GM12874 (cell line): ENCODE data around the gene DUSP8.

Experiments
- TF ChIP-seq, protein P1 (sequence below): IDR thresholded peaks from 2 replicates; pipeline ENCODE4 v1.5.1; 2011; ENCODE audit warnings: low read depth, mild to moderate bottlenecking, control low read depth, low read length, moderate library complexity; ENCODE audit not compliant: insufficient read depth

Gene DUSP8

DNA sequence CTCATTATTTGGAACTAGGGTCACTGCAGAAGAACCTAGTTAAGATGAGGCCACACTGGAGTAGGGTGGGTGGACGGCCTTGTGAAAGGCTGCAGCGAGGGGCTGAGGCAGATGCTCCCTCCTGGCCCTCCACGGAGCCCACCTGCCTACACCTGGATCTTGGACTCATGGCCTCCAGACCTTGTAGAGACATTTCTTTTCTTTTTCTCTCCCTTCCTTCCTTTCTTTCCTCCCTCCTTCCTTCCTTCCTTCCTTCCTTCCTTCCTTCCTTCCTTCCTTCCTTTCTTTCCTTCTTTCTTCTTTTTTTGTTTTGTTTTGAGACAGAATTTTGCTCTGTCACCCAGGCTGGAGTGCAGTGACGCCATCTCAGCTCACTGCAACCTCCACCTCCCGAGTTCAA, 26.6 kb downstream of the DUSP8 start:
- TF ChIP-seq, protein P1, sequence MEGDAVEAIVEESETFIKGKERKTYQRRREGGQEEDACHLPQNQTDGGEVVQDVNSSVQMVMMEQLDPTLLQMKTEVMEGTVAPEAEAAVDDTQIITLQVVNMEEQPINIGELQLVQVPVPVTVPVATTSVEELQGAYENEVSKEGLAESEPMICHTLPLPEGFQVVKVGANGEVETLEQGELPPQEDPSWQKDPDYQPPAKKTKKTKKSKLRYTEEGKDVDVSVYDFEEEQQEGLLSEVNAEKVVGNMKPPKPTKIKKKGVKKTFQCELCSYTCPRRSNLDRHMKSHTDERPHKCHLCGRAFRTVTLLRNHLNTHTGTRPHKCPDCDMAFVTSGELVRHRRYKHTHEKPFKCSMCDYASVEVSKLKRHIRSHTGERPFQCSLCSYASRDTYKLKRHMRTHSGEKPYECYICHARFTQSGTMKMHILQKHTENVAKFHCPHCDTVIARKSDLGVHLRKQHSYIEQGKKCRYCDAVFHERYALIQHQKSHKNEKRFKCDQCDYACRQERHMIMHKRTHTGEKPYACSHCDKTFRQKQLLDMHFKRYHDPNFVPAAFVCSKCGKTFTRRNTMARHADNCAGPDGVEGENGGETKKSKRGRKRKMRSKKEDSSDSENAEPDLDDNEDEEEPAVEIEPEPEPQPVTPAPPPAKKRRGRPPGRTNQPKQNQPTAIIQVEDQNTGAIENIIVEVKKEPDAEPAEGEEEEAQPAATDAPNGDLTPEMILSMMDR: no peak

- TF ChIP-seq, protein P1: no peak
Measured at GRCh38 chr11:1544536-1544935, 27.5 kb downstream of the DUSP8 start.

- TF ChIP-seq, protein P1: no peak
Measured at GRCh38 chr11:1543606-1544263, 28.3 kb downstream of the DUSP8 start.

DNA sequence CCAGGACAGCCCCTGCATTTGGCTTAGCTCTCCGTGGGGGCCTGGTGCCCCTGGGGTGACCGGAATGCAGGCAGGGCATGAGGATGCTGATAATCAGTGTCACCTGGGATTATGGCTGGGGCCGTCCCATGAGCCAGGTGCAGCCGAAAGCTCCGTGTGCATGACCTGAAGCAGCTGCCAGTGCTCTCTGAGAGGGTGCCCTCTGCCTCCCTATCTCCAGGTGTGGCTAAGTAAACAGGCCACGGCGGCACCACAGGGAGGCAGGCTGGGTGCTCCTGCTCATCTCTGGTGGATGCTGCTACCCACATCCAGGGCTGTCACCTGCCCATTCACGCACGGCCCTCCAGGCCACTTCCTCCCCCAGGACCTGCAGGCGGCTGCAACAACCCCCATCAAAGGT, 29.8 kb downstream of the DUSP8 start:
- TF ChIP-seq, protein P1: no peak

DNA sequence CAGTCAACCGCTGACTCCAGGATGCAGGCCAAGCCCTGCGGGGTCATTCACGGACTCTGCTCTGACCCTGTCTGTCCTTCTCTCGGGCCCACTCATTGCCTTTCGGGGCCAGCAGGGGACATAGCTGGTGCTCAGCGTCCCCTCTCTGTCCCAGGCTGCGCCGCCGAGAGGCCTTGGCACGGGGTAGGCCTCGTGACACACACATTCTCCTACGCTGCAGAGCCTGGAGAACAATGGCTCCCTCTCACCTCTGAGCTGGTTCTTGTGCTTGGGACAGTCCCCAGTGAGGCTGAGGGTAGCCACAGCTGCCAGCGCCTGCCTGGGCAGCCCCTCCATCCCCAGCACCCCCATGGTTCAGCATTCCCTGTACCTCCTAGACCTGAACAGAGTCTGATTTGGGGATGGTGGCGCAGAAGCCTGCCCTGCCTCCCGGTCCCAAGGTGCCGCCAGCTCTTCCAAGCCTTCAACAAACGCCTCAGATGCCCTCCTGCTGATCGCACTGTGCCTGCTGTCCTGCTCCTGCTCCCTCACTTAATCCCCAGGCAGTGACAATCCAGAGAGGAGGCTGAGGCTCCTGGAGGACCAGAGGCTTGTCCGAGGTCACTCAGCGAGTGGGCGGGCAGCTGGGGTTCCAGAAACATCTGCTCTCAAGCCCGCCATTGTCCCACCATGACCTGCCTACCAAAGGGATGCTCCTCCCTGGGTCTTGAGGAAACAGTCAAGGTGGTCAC, 30.4 kb downstream of the DUSP8 start:
- TF ChIP-seq, protein P1: no peak

GRCh38 chr11:1540074-1540473, 32.0 kb downstream of the DUSP8 start:
- TF ChIP-seq, protein P1: no peak

GRCh38 chr11:1538153-1538552, 33.9 kb downstream of the DUSP8 start:
- TF ChIP-seq, protein P1: no peak
